Stimulated activated CD4-positive, alpha-beta T cell treated with anti-CD3 and anti-CD28 coated beads, Interleukin-15, amount 100 ng/mL, for 48 hours (primary cell): Measurements from ENCODE around the gene NLN.
"Not testable (repeated sequence)": the region's sequence is repeated elsewhere in the genome, so short reads cannot be mapped to it uniquely, and the experiment has no call there.

Experiments used
- DNase-seq, 2 donors: peaks; one replicate each; pipeline ENCODE4 v3.0.0-alpha.2; 2020; ENCODE audit warnings: low read depth in 2 of 2

NLN gene

DNA sequence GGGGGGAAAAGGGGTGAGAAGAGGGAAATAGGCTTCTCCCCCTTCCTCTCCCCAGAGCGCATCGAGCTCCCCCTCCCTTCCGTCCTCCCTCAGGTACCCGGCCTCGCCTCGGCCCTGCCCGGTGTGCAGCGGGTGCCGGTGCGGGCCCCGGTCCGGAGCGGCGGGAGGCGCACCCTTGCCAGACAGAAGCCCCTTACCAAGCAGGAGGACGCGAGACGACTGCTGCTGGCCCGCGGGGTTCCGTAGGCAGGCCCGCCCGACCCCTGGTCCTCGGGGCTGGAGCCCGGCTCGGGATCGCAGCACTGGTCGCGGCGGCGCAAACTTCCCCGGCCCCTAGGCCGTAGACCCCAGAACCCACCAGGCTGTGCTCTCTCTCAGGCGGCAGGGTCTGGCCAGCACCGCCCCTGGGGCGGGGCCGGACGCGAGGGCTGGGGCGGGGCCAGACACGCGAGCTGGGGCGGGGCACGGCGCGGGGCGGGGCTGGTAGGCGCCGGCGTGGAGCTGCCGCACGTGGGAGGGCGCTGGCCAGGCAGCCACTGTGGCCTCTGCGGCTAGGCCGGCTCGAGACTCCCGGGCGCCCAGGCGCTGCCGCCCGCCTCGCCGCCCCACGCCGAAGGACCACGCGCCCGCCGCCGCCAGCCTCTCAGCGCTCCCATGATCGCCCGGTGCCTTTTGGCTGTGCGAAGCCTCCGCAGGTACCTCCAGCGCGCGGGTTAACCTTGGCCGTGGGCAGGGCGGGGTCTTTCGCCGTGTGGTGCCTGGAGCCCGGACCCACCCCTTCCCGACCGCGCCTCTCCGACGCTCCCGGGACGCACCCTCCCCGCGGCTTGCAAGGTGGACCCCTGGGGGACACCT, at the start of gene NLN, which contains the start of gene SGTB:
TSS of gene NLN (plus strand) at position 486 of the 855 bp plus-strand sequence. CDS start at position 655, 169 bp downstream.
TSS of gene SGTB (minus strand) at position 390 of the 855 bp plus-strand sequence. CDS start 1,302 bp downstream, outside the sequence.
- peak; percentile 65 to 81 for DNase-seq

DNA sequence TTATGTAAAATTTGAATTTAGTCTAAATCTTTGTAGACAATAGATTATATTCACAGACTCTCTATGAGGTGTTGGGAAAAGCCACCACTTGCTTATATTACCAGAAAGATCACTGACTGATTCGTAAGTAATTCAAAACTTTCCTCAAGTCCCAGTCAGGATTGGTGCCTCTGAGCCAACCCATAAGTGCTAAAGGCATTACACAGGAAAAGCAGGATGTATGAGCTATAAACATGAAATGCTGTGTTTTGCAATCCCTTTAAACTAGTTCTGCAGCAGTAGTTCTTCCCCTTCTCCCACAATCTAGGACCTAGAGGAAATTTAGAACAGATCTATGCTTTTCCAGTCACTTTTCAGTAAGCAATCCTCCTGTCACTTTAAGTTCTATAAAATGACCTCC, 49.2 kb upstream of the NLN start:
- no peak for DNase-seq

DNA sequence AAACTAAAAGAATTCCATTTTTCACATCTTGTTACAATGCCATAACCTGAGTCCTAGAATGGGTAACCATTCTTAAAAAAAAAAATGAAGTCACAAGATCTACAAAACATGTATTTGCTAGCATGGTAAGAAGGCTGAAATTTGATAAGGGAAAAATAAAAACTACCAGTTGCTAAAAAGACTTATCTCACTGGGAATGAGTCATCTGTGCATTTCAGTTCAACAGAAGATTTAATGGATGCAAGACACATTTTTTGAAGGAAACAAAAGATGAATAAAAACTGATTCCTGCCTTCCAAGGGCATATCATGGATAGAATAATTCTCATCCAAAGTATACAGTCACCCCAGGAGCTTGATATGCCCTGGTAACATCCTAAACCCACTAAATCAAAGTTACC, 47.3 kb upstream of the NLN start:
- DNase-seq, result no peak

DNA sequence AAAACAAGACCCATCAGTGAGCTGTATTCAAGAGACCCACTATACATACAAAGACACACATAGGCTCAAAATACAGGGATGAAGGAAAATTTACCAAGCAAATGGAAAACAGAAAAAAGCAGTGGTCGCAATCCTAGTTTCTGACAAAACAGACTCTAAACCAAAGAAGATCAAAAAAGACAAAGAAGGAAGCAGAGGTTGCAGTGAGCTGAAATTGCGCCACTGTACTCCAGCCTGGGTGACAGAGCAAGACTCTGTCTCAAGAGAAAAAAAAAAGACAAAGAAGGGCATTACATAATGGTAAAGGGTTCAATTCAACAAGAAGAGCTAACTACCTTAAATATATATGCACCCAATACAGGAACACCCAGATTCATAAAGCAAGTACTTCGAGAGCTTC, 45.9 kb upstream of the NLN start:
- not testable (repeated sequence) for DNase-seq

DNA sequence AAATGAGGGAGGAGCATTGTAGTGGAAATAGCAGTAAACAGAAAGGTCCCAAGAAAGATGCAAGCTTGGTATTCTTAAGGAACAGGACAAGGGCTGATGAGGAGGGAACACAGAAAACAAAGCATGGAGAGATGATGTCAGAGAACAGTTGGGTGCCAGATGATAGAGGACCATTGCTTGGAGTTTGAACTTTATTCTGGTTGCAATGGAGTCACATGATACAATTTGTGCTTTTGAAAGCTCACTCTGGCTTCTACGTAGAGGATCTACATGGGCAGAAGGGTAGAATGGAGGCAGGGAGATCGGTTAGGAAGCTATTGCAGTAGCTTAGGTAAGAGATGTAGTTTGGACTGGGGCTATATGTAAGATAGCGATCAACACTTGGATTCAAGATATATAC, 39.9 kb upstream of the NLN start:
- DNase-seq, result no peak

DNA sequence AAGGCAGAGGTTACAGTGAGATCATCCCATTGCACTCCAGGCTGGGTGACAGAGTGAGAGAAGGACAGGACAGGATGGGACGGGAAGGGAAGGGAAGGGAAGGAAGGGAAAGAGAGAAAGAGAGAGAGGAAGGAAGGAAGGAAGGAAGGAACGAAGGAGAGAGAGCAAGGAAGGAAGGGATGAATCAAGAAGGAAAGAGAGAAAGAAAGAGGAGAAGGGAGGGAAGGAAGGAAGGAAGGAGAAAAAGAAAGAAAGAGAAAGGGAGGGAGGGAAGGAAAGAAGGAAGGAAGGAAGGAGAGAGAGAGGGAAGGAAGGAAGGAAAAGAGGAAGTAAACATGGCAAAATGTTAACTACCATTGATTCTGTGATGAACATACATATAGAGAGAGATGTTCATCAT, 28.9 kb upstream of the NLN start:
- no peak for DNase-seq

DNA sequence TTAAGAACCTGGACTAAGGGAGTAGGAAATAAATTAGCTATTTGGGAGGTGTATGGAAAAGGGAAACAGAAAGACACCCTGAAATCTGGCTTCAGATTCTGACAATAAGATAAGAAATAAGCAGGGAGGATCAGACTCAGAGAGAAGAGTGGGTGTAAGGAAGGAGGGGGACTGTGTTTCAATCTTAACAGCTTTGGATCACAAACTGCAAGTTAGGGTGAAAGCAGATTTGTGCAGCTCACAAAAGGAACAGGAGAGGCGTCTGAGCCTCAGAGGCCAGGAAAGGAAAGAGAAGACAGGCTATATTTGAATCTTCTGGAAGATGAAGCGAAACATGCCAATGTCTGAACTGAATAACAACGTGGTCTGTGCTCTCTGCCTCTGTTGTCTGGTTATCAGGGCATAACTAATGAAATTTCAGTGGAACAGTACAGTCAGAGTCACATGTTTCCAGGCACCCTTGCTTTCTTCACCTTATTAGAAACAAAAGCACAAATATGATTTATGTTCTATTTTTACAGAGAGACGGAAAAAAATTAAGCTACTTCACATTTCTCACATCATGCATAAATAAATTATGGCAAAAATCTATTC, 26.7 kb upstream of the NLN start:
- no peak for DNase-seq

DNA sequence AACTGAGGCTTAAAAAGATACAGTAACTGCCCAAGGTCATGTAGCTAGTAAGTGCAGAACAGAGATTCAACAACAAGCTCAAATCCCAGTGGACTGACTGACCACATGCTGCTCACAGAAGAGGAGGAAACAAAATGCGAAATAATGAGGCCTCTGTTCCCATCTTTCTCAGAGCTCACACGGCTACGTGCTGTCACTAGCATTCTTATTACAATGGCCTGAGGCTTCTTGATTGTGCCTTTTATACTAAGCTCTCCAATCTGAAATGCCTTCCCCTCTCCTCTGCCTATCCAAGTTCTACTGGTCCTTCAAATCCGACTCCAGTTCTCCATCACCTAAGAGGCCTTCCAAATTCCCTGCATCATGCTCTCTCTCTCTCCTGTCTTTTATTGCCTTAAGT, 26.1 kb upstream of the NLN start:
- DNase-seq, result no peak

DNA sequence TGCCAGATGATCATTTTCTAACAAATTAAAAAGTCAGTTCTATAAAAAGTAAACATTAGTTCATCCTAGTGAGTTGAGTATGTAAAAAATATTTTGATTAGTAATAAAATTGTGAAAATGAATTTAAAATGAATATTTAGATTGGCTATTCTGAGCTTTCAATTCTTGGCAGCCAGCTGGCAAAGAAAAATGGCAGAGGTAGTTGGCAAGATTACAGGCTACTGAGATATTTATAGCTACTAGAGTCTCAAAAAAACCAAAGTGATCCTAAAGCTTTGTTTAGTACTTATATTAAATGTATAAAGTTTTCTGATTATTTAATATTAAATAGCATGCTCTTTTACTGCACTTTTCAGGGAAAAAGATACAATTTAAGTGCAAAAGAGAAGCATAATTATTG, 25.1 kb upstream of the NLN start:
- DNase-seq, result no peak

DNA sequence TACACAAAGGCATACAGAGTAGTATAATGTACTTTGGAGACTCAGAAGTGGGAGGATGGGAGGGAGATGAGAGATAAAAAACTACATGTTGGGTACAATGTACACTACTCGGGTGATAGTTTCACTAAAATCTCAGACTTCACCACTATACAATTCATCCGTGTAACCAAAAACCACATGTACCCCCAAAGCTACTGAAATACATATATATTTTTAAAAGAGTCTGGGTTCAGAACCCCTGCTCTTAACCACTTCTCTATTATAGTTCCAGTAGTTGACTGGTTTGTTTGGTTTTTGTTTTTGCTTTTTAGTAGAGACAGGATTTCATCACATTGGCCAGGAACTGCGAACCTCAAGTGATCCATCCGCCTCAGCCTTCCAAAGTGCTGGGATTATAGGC, 22.7 kb upstream of the NLN start:
- DNase-seq, result no peak

DNA sequence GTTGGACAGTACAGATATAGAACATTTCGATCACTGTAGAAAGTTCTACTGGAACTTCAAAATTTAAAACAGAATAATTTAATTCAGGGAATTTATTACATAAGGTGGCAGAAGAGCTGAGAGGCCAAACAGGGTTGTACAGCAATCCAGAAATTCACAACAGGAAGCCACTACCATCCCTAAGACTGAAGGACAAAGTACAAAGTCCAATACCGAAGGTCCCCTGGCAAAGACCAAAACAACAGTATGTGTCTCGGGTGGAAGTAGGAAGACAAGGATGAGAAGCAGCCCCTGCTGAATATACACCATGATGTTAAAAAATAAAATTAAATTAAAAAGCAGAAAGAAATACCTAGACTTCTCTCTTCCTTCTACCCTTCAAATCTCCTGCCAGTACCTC, 20.0 kb upstream of the NLN start:
- no peak for DNase-seq

DNA sequence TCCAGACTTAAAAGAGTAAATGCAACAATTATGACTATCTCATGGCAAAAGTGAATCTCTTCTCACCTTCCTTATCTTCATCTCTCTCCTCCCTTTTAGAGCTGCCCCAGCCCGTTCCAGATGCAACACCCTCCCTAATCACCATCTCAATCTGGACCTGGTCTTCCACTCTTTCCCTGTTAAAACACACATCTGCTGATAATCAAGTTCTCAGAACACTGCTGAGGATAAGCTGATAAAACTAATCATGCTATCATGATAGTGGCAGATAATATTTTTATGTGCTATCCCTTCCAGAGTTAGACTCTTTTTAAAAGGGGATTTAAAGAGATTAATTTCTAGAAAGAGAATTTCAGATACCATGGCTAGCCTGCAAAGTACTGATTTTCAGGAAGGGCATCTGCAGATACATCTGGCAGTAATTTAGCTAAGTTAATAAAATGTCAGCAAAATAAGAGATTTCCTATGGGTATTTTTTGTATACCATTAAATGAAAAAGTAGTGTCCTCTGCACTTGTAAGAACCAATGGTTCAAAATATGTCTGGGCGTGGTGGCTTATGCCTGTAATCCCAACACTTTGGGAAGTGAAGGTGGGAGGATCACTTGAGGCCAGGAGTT, 17.3 kb upstream of the NLN start:
- no peak for DNase-seq

DNA sequence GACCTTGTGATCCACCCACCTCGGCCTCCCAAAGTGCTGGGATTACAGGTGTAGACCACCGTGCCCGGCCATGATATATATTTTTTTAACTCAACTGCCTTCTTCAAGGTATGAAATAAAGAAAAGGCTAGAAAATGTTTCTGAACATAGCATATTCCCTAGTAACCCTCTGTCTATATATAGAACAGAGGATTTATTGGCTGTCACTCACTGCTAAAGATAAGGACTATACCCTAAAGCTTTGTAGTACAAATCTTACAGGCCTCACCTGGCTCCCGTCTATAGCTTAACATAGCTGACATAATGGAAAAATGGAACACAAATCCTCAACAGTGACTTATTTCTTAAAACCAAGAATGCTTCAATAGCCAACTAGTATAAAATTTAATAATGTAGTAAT, 14.3 kb upstream of the NLN start:
- no peak for DNase-seq

DNA sequence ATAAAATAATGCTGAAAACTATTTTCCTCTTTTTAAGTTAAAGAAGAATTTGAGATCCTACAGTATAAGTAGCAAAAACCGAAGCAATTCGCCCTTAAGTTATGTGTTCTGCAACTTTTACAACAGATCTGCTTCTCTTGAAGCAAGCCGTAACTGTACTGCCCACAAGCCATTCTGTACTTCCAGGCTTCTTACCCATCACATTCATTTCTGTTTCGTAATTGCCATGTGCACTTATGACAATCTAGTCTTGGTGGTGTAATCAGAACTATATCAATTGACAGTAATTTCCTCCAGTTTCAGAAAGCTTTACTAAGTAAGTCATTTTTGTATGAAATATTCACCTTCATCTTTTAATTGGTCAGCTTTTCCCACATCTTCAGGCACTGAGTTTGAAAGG, 13.9 kb upstream of the NLN start:
- DNase-seq, result no peak

DNA sequence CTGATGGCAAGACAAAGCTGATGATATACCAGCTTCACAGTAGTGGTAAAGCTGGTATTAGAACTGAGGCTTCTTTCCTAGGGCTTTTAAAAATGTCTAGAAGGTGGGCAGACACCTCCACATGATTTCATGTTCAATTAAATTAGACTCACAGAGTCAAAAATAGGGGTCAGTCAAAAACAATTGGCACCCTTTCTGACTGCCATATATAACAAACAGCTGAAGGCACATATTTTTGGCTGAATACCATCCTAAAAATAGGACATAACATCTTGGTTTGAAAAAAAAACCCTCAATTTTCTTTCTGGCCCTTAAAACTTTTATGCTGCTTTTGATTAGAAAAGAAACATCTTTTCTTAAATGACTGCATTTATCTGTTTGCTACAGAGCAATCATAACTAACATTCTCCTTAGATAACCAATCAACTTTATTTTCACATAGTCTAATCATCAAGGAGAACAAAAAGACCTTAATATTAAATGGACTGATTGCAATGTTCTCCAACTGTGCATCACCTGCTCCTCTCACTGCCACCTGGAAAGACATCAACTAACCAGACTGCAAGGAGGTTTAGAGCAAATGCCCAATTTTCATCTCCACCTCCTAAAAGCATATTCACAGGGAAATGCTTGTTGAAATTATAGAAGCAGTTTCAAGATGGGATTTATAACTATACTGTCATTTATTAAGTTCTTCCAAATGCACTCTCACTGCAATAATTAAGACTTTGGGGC, 3.3 kb upstream of the NLN start:
- no peak for DNase-seq

DNA sequence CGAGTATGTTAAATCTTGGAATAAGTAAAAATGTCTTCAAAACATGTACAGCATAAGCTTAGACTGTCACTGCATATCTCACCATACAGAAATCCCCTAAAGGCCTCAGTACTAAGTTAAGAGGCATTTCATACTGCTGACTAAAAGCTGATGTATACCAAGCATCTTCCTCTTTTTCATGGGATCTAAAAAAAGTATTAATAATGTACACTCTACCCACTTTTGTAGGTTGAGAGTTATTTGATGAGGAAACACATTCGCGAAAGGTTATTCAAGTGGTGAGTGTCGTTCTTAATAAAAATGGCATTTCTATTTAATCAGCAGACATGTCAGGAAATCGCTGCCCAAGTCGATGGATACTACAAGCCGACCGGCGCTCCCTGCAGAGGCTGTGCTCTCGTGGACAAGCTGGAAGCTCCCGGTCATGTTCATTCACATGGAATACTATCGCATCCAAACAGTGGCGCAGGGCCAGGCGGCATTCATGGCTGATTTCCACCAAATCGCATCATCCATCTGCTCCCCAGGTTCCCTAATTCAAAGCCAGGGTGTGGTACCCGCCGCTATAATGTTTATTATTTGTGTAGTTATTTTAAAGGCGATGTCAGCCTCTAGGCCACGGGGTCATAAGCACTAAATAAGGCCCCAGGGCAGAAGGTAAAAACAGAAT, 820 bp upstream of the NLN start:
- DNase-seq, result no peak

DNA sequence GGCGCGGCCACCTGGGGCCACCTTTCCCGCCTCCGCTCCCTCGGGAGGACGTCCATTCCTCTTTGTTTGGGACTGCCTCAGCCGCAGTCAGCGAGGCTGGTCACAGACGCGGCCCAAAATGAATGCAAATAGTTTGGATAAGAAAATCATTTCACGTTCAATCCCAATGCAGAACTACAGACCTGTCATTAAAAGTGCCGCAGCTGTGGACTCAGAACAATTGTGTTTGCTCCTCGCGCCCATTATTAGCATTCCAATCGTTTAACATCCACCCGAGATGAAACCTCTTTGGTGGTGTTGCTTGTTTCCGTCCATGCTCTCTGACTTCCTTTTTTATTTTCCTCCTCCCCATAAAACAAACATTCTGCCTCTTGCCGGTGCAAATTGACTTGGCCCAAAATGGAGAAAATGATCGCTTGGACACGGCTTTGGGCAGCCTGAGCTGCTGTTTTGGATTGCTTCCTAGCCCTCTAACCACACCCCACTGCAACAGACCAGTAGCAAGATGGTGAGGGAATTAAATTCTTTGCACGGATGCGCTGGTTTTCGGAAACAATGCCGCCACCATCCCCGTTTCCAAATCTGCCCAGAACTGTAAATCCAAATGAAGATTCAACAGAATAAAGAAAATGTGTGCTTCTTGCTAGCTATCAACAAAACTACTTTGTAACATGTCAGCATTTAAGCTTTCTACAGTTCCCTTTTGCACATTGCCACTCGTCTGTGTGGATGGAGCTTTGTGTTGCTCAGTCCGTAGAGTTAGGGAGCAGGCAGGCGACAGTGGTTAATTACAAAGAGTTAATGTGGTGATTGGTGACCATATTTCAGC, 784 bp downstream of the NLN start:
- no peak for DNase-seq

DNA sequence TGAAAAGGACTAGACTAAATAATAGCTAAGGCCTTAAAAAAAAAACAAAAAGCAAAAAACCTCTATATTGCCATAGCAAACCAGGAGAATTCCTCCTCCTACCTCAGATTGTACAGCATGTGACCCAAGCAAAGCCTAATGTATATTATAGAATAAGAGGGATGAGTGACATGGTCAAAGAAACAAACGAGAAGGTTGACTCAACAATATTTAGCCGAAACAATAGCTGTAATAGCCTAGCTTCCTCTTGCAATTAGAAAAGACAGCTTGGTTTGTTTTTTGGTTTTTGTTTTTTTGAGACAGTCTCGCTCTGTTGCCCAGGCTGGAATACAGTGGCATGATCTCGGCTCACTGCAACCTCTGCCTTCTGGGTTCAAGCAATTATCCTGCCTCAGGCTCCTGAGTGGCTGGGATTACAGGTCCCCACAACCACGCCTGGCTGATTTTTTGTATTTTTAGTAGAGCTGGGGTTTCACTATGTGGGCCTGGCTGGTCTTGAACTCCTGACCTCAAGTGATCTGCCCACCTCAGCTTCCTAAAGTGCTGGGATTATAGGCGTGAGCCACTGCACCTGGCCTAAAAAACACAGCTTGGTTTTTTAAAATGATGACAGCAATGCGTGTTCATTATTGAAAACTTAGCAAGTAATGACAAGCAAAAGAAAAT, 5.6 kb downstream of the NLN start:
- no peak for DNase-seq

DNA sequence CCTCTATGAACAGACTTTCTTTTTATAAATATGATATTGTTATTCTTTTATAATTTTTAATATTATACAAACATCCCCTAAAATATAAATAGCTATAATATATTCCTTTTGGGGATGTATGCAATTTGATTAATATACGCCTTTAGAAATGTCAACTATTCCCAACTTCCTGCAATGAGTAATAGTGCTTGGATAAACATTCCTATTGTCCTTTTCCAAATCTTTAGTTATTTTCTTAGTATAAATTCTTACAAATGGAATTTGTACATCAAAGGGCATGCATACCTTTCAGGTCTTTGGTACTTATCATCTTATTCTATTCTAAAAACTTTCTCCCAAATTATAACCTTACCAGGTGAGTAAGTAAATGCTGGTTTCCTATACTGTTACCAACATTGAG, 6.2 kb downstream of the NLN start:
- DNase-seq, result no peak

DNA sequence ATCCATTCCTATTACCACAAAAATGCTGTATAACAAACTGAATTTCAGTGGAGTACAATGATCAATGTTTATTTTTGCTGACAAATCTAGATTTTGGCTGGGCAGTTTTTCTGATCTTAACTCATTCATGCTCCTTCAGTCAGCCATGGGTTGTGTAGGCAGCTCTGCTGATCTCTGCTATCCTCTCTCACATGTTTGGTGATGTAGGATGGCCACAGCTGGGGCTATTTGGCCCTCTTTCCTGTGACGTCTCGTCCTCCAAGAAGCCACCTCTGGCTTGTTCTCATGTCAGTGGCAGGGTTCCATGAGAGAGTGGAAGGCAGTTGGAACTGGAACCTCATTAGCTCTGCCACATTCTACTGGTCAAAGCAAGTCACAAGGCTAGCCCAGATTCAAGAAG, 8.9 kb downstream of the NLN start:
- no peak for DNase-seq
